Uterus (tissue), 4 donors: ENCODE data around the gene SLC39A10. TPM values are rescaled to one million over a fixed set of nuclear protein-coding genes. Genes with fewer than 3 reads are reported as not detected.

Experiments used
- DNase-seq, 2 donors: peaks; one replicate each; pipeline ENCODE4 v3.0.0-alpha.2; 2019 to 2020
- H3K27ac ChIP-seq, 2 donors: fragments of 200-600 bp; sonication (generic); 1 replicate in 1 of 2; 2 replicates in 1 of 2; pipeline ENCODE4 v1.5.1; 2016 to 2018
- H3K27me3 ChIP-seq, 2 donors: fragments of 200-600 bp; sonication (generic); one replicate each; pipeline ENCODE4 v1.5.1; 2018 to 2019; ENCODE audit warnings: control low read depth in 1 of 2
- H3K36me3 ChIP-seq, 2 donors: fragments of 200-600 bp; sonication (generic); one replicate each; pipeline ENCODE4 v1.5.1; 2019; ENCODE audit warnings: control low read depth in 1 of 2
- H3K4me1 ChIP-seq, 2 donors: fragments of 200-600 bp; sonication (generic); one replicate each; pipeline ENCODE4 v1.5.1; 2018 to 2019; ENCODE audit warnings: control low read depth in 1 of 2
- H3K4me3 ChIP-seq, 2 donors: fragments of 200-600 bp; sonication (generic); 1 replicate in 1 of 2; 2 replicates in 1 of 2; pipeline ENCODE4 v1.5.1; 2018 to 2019; ENCODE audit warnings: mild to moderate bottlenecking in 1 of 2
- H3K9me3 ChIP-seq, 2 donors: fragments of 200-600 bp; sonication (generic); one replicate each; pipeline ENCODE4 v1.5.1; 2019; ENCODE audit warnings: control low read depth in 1 of 2
- POLR2A ChIP-seq, 2 donors: fragments of 450-650 bp; IDR thresholded peaks; one replicate each; pipeline ENCODE4 v1.6.1; 2016; ENCODE audit warnings: antibody characterized with exemption in 2 of 2, mild to moderate bottlenecking in 1 of 2, moderate library complexity in 1 of 2
- intact Hi-C: fragments of 100-400 bp; cut with DNase I; formaldehyde crosslinking; loops from one replicate; pipeline ENCODE4 v1.15.1; 2023; ENCODE audit warnings: low total_unique reads
- total RNA-seq, 4 donors: library from RNA; depleted of rRNA in 3 of 4; stranded (reverse); fragments of >200 nt in 3 of 4; gene quantifications; one replicate each; pipeline versions ENCODE4 v1.1.0 to v1.2.4, GENCODE V29; 2014 to 2023
- TF ChIP-seq, protein P1 (sequence below), 4 experiments: fragments of 200-600 bp in 2 of 4; fragments of 450-650 bp in 2 of 4; sonication (generic) in 2 of 4; IDR thresholded peaks; one replicate each; pipeline ENCODE4 v1.5.1; 2016 to 2019; ENCODE audit warnings: antibody characterized with exemption in 4 of 4, mild to moderate bottlenecking in 2 of 4, moderate library complexity in 1 of 4
- donor health status: DM: yes; HTN: yes; CAD: no.

Gene SLC39A10
- total RNA-seq, 4 donors from 2014 or later: 13.1 to 93.5 (median 31.4) TPM

- Histone ChIP-seq H3K4me1 (no peaks in the 10 kb centered on the region), H3K4me3 (no peak overlapping the region), H3K27me3 (no peaks in the 10 kb centered on the region), H3K9me3 (no peaks in the 10 kb centered on the region), H3K27ac (no peak overlapping the region), H3K36me3 (no peaks in the 10 kb centered on the region)
- DNase-seq: no peak
- no peak for TF ChIP-seq POLR2A (IDR thresholded peaks at IDR 0.05)
- TF ChIP-seq, protein P1, sequence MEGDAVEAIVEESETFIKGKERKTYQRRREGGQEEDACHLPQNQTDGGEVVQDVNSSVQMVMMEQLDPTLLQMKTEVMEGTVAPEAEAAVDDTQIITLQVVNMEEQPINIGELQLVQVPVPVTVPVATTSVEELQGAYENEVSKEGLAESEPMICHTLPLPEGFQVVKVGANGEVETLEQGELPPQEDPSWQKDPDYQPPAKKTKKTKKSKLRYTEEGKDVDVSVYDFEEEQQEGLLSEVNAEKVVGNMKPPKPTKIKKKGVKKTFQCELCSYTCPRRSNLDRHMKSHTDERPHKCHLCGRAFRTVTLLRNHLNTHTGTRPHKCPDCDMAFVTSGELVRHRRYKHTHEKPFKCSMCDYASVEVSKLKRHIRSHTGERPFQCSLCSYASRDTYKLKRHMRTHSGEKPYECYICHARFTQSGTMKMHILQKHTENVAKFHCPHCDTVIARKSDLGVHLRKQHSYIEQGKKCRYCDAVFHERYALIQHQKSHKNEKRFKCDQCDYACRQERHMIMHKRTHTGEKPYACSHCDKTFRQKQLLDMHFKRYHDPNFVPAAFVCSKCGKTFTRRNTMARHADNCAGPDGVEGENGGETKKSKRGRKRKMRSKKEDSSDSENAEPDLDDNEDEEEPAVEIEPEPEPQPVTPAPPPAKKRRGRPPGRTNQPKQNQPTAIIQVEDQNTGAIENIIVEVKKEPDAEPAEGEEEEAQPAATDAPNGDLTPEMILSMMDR (IDR thresholded peaks at IDR 0.05): no peak
- intact Hi-C loops: no loop called here
These were observed 101.8 kb downstream of the SLC39A10 start for GRCh38 chr2:195758846-195759245.

GRCh38 chr2:195759877-195760276 is 102.9 kb downstream of the SLC39A10 start:
- intact Hi-C loops: no loop called here
- Histone ChIP-seq H3K9me3 (peaks cover 0 to 5% of the 10 kb centered on the region in 2 donors), H3K27ac (no peak overlapping the region), H3K4me3 (no peak overlapping the region), H3K36me3 (no peaks in the 10 kb centered on the region), H3K27me3 (no peaks in the 10 kb centered on the region), H3K4me1 (no peaks in the 10 kb centered on the region)
- TF ChIP-seq POLR2A (IDR thresholded peaks at IDR 0.05): no peak
- TF ChIP-seq, protein P1 (IDR thresholded peaks at IDR 0.05): no peak
- no peak for DNase-seq

DNA sequence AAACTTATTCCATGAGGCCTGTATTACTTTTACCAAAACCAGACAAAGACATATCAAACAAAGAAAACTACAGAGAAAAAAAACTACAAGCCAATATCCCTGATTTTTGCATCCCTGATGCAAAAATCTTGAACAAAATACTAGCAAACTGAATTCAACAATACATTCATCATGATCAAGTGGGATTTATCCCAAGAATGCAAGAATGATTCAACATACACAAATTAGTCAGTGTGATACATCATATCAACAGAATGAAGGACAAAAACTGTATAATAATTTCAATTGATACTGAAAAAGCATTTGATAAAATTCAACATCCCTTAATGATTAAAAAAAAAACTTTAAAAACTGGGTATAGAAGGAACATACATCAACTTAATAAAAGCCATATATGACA is 106.8 kb downstream of the SLC39A10 start:
- no peak for TF ChIP-seq POLR2A (IDR thresholded peaks at IDR 0.05)
- TF ChIP-seq, protein P1 (IDR thresholded peaks at IDR 0.05): no peak

GRCh38 chr2:195766691-195767090 is 109.7 kb downstream of the SLC39A10 start:
- TF ChIP-seq POLR2A (IDR thresholded peaks at IDR 0.05): no peak
- TF ChIP-seq, protein P1 (IDR thresholded peaks at IDR 0.05): no peak
- intact Hi-C loops: no loop called here
- H3K27me3 ChIP-seq: no peaks in the 10 kb centered on the region
- no peak for DNase-seq
- H3K4me1 ChIP-seq: no peaks in the 10 kb centered on the region
- H3K27ac ChIP-seq: no peak overlapping the region
- peaks cover 0 to 13% of the 10 kb centered on the region in 2 donors for H3K9me3 ChIP-seq
- no peak overlapping the region for H3K4me3 ChIP-seq
- no peaks in the 10 kb centered on the region for H3K36me3 ChIP-seq

More for the DNA sequence above, 106.8 kb downstream of the SLC39A10 start:
- intact Hi-C loops: no loop called here
- Histone ChIP-seq H3K4me3 (no peak overlapping the region), H3K9me3 (peaks cover 0 to 13% of the 10 kb centered on the region in 2 donors), H3K36me3 (no peaks in the 10 kb centered on the region), H3K27ac (no peak overlapping the region), H3K27me3 (no peaks in the 10 kb centered on the region), H3K4me1 (no peaks in the 10 kb centered on the region)
- no peak for DNase-seq

DNA sequence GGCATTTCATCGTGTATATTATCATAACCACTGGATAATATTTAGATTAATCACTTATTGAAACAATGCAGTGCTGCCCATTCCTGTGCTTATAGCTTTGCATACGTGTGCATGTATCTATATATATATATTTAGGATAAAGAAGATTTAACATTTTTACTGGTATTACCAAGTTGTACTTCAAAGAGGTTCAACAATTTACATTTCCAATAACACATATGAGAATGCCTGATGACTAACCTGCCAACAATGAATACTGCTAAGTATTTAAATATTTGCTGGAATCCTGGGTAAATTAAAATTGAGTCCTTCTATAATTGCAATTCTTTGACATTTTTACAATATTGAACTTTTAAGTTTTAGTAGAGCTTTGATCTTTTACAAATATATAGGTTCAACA is 111.4 kb downstream of the SLC39A10 start:
- Histone ChIP-seq H3K4me1 (no peaks in the 10 kb centered on the region), H3K27me3 (no peaks in the 10 kb centered on the region), H3K36me3 (no peaks in the 10 kb centered on the region), H3K27ac (no peak overlapping the region), H3K4me3 (no peak overlapping the region), H3K9me3 (peaks cover 0 to 13% of the 10 kb centered on the region in 2 donors)
- no peak for DNase-seq
- TF ChIP-seq, protein P1 (IDR thresholded peaks at IDR 0.05): no peak
- no peak for TF ChIP-seq POLR2A (IDR thresholded peaks at IDR 0.05)
- intact Hi-C loops: no loop called here
